Thoracic aorta (tissue), 2 donors: ENCODE results near the gene CLOCK. TPM values are rescaled to one million over a fixed set of nuclear protein-coding genes. Genes with fewer than 3 reads are reported as not detected.
"Not testable (repeated sequence)": the region's sequence is repeated elsewhere in the genome, so short reads cannot be mapped to it uniquely, and the experiment has no call there.

Source experiments
- ATAC-seq: fragments of 150-250 bp; one replicate; pipeline ENCODE4 v1.8.0; 2017; ENCODE audit warnings: low read depth; ENCODE audit not compliant: insufficient number of reproducible peaks, low FRiP score
- DNase-seq: peaks from one replicate; pipeline ENCODE4 v3.0.0-alpha.2; 2020; ENCODE audit warnings: low spot score
- H3K27ac ChIP-seq, 2 donors: fragments of 200-600 bp; sonication (generic); 1 replicate in 1 of 2; 2 replicates in 1 of 2; pipeline ENCODE4 v1.5.1; 2016; ENCODE audit warnings: mild to moderate bottlenecking in 2 of 2, moderate library complexity in 2 of 2
- H3K27me3 ChIP-seq: fragments of 200-600 bp; sonication (generic); replicated peaks from 2 replicates; pipeline ENCODE4 v1.6.0; 2016; ENCODE audit warnings: mild to moderate bottlenecking; ENCODE audit not compliant: insufficient read depth
- H3K36me3 ChIP-seq: fragments of 200-600 bp; sonication (generic); one replicate; pipeline ENCODE4 v1.5.1; 2016
- H3K4me1 ChIP-seq, 2 donors: fragments of 200-600 bp; sonication (generic); 1 replicate in 1 of 2; 2 replicates in 1 of 2; pipeline versions ENCODE4 v1.5.1 to v1.6.0; 2016; ENCODE audit warnings: low read depth in 2 of 2, mild to moderate bottlenecking in 1 of 2; ENCODE audit not compliant: control insufficient read depth in 1 of 2
- H3K4me3 ChIP-seq: fragments of 200-600 bp; sonication (generic); 2 replicates; pipeline ENCODE4 v1.5.1; 2016; ENCODE audit warnings: mild to moderate bottlenecking
- H3K9me3 ChIP-seq: fragments of 200-600 bp; sonication (generic); 2 replicates; pipeline ENCODE4 v1.5.1; 2016
- CTCF ChIP-seq: fragments of 200-600 bp; sonication (generic); IDR thresholded peaks from one replicate; pipeline ENCODE4 v1.5.1; 2019; ENCODE audit warnings: antibody characterized with exemption
- total RNA-seq, 2 donors: library from RNA; depleted of rRNA; stranded (reverse); fragments of >200 nt; gene quantifications; one replicate each; pipeline versions ENCODE4 v1.1.0 to v1.2.3, GENCODE V29; 2016

The CLOCK gene
- total RNA-seq, 2 donors from 2014 or later = 22.9 to 35.3 TPM

- TF ChIP-seq CTCF = no peak
- no peak for DNase-seq
- Histone ChIP-seq H3K36me3 (no peaks in the 10 kb centered on the region), H3K4me3 (no peak overlapping the region), H3K27me3 (no peaks in the 10 kb centered on the region), H3K27ac (no peak overlapping the region), H3K9me3 (no peaks in the 10 kb centered on the region), H3K4me1 (no peaks in the 10 kb centered on the region)
- ATAC-seq = no peak
These were observed 13.4 kb upstream of the CLOCK start for GRCh38 chr4:55560096-55560495.

- H3K4me3 ChIP-seq = no peak overlapping the region
- ATAC-seq = no peak
- H3K27ac ChIP-seq = no peak overlapping the region
- DNase-seq = no peak
- TF ChIP-seq CTCF = peak; percentile 47
- no peaks in the 10 kb centered on the region for H3K4me1 ChIP-seq
- H3K27me3 ChIP-seq = no peaks in the 10 kb centered on the region
- H3K9me3 ChIP-seq = no peaks in the 10 kb centered on the region
- no peaks in the 10 kb centered on the region for H3K36me3 ChIP-seq
These were observed 7.8 kb upstream of the CLOCK start for GRCh38 chr4:55554453-55555030.

GRCh38 chr4:55553441-55554201, 6.9 kb upstream of the CLOCK start:
- TF ChIP-seq CTCF = no peak
- Histone ChIP-seq H3K4me1 (no peaks in the 10 kb centered on the region), H3K4me3 (peak overlapping the region; percentile 64), H3K9me3 (no peaks in the 10 kb centered on the region), H3K27ac (peak overlapping the region in 1 of 2 donors; percentile 17), H3K27me3 (no peaks in the 10 kb centered on the region), H3K36me3 (no peaks in the 10 kb centered on the region)
- ATAC-seq (no peak), DNase-seq (peak; percentile 2)

- not testable (repeated sequence) for ATAC-seq, H3K4me3 ChIP-seq, DNase-seq
These were observed 5.3 kb upstream of the CLOCK start for GRCh38 chr4:55551964-55552363.

GRCh38 chr4:55549888-55550287, 3.2 kb upstream of the CLOCK start:
- DNase-seq (no peak), ATAC-seq (no peak)
- peaks cover 0 to 11% of the 10 kb centered on the region in 2 donors for H3K4me1 ChIP-seq
- no peak overlapping the region for H3K27ac ChIP-seq
- H3K9me3 ChIP-seq = no peaks in the 10 kb centered on the region
- H3K4me3 ChIP-seq = no peak overlapping the region
- no peaks in the 10 kb centered on the region for H3K27me3 ChIP-seq
- no peaks in the 10 kb centered on the region for H3K36me3 ChIP-seq
- no peak for TF ChIP-seq CTCF

More at GRCh38 chr4:55551964-55552363, 5.3 kb upstream of the CLOCK start:
- not testable (repeated sequence) for H3K36me3 ChIP-seq, H3K27me3 ChIP-seq, H3K4me1 ChIP-seq, H3K9me3 ChIP-seq, H3K27ac ChIP-seq
